Mammary epithelial cell (primary cell): ENCODE data around the gene CCDC13.

Experiments used
- EZH2 ChIP-seq: IDR thresholded peaks from 2 replicates; pipeline ENCODE4 v1.6.1; 2012; ENCODE audit warnings: low read length, inconsistent platforms, borderline replicate concordance
- TF ChIP-seq, protein P1 (sequence below), 2 donors: IDR thresholded peaks in 1 of 2; conservative IDR thresholded peaks in 1 of 2; 2 replicates each; pipeline ENCODE4 v1.5.1; 2011 to 2012; ENCODE audit warnings: inconsistent platforms in 2 of 2, low read length in 2 of 2, mild to moderate bottlenecking in 2 of 2, control low read depth in 1 of 2, low read depth in 1 of 2; ENCODE audit not compliant: insufficient read depth in 1 of 2; ENCODE audit errors: extremely low read depth in 1 of 2

DNA sequence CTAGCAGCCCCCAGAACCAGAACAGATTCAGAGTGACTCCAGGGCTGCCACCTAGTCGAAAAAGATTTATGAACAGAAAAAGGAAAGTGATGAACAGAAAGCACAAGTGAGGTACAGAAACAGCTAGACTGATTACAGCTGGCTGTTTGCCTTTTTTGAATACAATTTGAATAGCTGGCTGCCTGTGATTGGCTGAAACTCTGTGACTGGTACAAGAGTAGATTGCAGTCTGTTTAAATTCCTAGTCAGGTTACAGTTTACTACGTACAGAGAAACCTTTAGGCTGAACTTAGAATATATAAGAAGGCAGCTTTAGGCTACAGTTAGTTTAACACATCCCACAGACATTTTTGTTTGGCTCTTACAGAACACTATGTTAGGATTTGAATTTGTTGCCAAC is 10.0 kb downstream of the CCDC13 start:
- TF ChIP-seq, protein P1, sequence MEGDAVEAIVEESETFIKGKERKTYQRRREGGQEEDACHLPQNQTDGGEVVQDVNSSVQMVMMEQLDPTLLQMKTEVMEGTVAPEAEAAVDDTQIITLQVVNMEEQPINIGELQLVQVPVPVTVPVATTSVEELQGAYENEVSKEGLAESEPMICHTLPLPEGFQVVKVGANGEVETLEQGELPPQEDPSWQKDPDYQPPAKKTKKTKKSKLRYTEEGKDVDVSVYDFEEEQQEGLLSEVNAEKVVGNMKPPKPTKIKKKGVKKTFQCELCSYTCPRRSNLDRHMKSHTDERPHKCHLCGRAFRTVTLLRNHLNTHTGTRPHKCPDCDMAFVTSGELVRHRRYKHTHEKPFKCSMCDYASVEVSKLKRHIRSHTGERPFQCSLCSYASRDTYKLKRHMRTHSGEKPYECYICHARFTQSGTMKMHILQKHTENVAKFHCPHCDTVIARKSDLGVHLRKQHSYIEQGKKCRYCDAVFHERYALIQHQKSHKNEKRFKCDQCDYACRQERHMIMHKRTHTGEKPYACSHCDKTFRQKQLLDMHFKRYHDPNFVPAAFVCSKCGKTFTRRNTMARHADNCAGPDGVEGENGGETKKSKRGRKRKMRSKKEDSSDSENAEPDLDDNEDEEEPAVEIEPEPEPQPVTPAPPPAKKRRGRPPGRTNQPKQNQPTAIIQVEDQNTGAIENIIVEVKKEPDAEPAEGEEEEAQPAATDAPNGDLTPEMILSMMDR (conservative IDR thresholded peaks at IDR 0.05 in 1 of 2, IDR thresholded peaks at IDR 0.05 in 1 of 2; ENCODE audit: extremely low read depth in 1 of 2, insufficient read depth in 1 of 2, low read depth in 1 of 2, low read length in 2 of 2): no peak
- TF ChIP-seq EZH2: no peak
